ENCODE results near the gene HSF4.

Gene HSF4

GRCh38 chr16:67212766-67213165 lies 48.2 kb downstream of the HSF4 start:
- no peaks in the 10 kb centered on the region for H3K9me3 ChIP-seq (ENCODE audit: control insufficient read depth, insufficient read depth, low read length)
- TF ChIP-seq CTCF (IDR thresholded peaks at IDR 0.05; ENCODE audit: low read depth, low read length, poor library complexity, severe bottlenecking): no peak
- no peak for TF ChIP-seq EZH2phosphoT487 (IDR thresholded peaks at IDR 0.05; ENCODE audit: borderline replicate concordance, low read length)
- no peak overlapping the region for H3K4me3 ChIP-seq (ENCODE audit: low read length)
- H3K4me1 ChIP-seq (ENCODE audit: control insufficient read depth, low read length): no peaks in the 10 kb centered on the region
- no peaks in the 10 kb centered on the region for H4K20me1 ChIP-seq (ENCODE audit: control insufficient read depth, insufficient read depth, low read depth, low read length)
- H3K9me2 ChIP-seq (replicated peaks; ENCODE audit: control insufficient read depth, low read length): no peaks in the 10 kb centered on the region
- no peaks in the 10 kb centered on the region for H3K36me3 ChIP-seq (ENCODE audit: control insufficient read depth, low read length)
- no peaks in the 10 kb centered on the region for H3F3A ChIP-seq (ENCODE audit: control insufficient read depth, insufficient read depth)
- no peak overlapping the region for H3K27ac ChIP-seq (ENCODE audit: low read depth, low read length)
- no peaks in the 10 kb centered on the region for H3K79me2 ChIP-seq (ENCODE audit: control insufficient read depth, low read length)
- peaks cover 3% of the 10 kb centered on the region; the same call in 1 of the 2 replicates for H3K27me3 ChIP-seq (ENCODE audit: control insufficient read depth, low read length)
- no peak overlapping the region for H3K4me2 ChIP-seq (ENCODE audit: low read length)

GRCh38 chr16:67213197-67214019 lies 48.9 kb downstream of the HSF4 start:
- Histone ChIP-seq H3K79me2 (ENCODE audit: control insufficient read depth, low read length) (no peaks in the 10 kb centered on the region), H3K9me3 (ENCODE audit: control insufficient read depth, insufficient read depth, low read length) (no peaks in the 10 kb centered on the region), H3K27me3 (ENCODE audit: control insufficient read depth, low read length) (peaks cover 3% of the 10 kb centered on the region; the same call in 1 of the 2 replicates), H3K4me2 (ENCODE audit: low read length) (no peak overlapping the region), H3K4me1 (ENCODE audit: control insufficient read depth, low read length) (no peaks in the 10 kb centered on the region), H3K27ac (ENCODE audit: low read depth, low read length) (no peak overlapping the region), H3F3A (ENCODE audit: control insufficient read depth, insufficient read depth) (no peaks in the 10 kb centered on the region), H3K9me2 (replicated peaks; ENCODE audit: control insufficient read depth, low read length) (no peaks in the 10 kb centered on the region), H4K20me1 (ENCODE audit: control insufficient read depth, insufficient read depth, low read depth, low read length) (no peaks in the 10 kb centered on the region), H3K4me3 (ENCODE audit: low read length) (no peak overlapping the region), H3K36me3 (ENCODE audit: control insufficient read depth, low read length) (no peaks in the 10 kb centered on the region)
- no peak for TF ChIP-seq EZH2phosphoT487 (IDR thresholded peaks at IDR 0.05; ENCODE audit: borderline replicate concordance, low read length)

GRCh38 chr16:67215706-67216105 lies 51.2 kb downstream of the HSF4 start:
- Histone ChIP-seq H3K9me3 (ENCODE audit: control insufficient read depth, insufficient read depth, low read length) (no peaks in the 10 kb centered on the region), H3K4me1 (ENCODE audit: control insufficient read depth, low read length) (no peaks in the 10 kb centered on the region)
- no peak for TF ChIP-seq CTCF (IDR thresholded peaks at IDR 0.05; ENCODE audit: low read depth, low read length, poor library complexity, severe bottlenecking)
- TF ChIP-seq EZH2phosphoT487 (IDR thresholded peaks at IDR 0.05; ENCODE audit: borderline replicate concordance, low read length): no peak

More at GRCh38 chr16:67215706-67216105, 51.2 kb downstream of the HSF4 start:
- Histone ChIP-seq H3K9me2 (replicated peaks; ENCODE audit: control insufficient read depth, low read length) (no peaks in the 10 kb centered on the region), H3K4me2 (ENCODE audit: low read length) (no peak overlapping the region), H3F3A (ENCODE audit: control insufficient read depth, insufficient read depth) (no peaks in the 10 kb centered on the region), H3K36me3 (ENCODE audit: control insufficient read depth, low read length) (no peaks in the 10 kb centered on the region), H4K20me1 (ENCODE audit: control insufficient read depth, insufficient read depth, low read depth, low read length) (no peaks in the 10 kb centered on the region), H3K27me3 (ENCODE audit: control insufficient read depth, low read length) (peaks cover 3% of the 10 kb centered on the region; the same call in 1 of the 2 replicates), H3K79me2 (ENCODE audit: control insufficient read depth, low read length) (no peaks in the 10 kb centered on the region), H3K27ac (ENCODE audit: low read depth, low read length) (no peak overlapping the region), H3K4me3 (ENCODE audit: low read length) (no peak overlapping the region)

Measured in DOHH2 (cell line).